MM.1S (cell line): ENCODE measurements around the gene GBA2.

ENCODE experiments used
- DNase-seq: peaks from one replicate; pipeline ENCODE4 v3.0.0-alpha.2; 2015
- H2AFZ ChIP-seq: fragments of 300-600 bp; sonication (generic); 2 replicates; pipeline ENCODE4 v1.6.0; 2016; ENCODE audit warnings: antibody characterized with exemption, low read length
- H3F3A ChIP-seq: fragments of 300-600 bp; sonication (generic); 2 replicates; pipeline ENCODE4 v1.6.1; 2016; ENCODE audit warnings: mild to moderate bottlenecking, antibody characterized with exemption, low read length, moderate library complexity, mixed read lengths; ENCODE audit not compliant: insufficient read depth
- H3K27ac ChIP-seq: fragments of 300-600 bp; sonication (generic); 2 replicates; pipeline ENCODE4 v1.5.1; 2016; ENCODE audit warnings: mild to moderate bottlenecking, low read length
- H3K27me3 ChIP-seq: fragments of 300-600 bp; sonication (generic); replicated peaks from 2 replicates; pipeline ENCODE4 v1.6.0; 2016; ENCODE audit warnings: low read length; ENCODE audit not compliant: insufficient read depth
- H3K36me3 ChIP-seq: fragments of 300-600 bp; sonication (generic); replicated peaks from 2 replicates; pipeline ENCODE4 v1.6.1; 2016; ENCODE audit warnings: mild to moderate bottlenecking, low read length, mixed read lengths; ENCODE audit not compliant: insufficient read depth
- H3K4me1 ChIP-seq: fragments of 300-600 bp; sonication (generic); 2 replicates; pipeline ENCODE4 v1.6.1; 2016; ENCODE audit warnings: low read length, mixed read lengths
- H3K4me2 ChIP-seq: fragments of 300-600 bp; sonication (generic); 2 replicates; pipeline ENCODE4 v1.6.0; 2016; ENCODE audit warnings: low read depth, low read length
- H3K4me3 ChIP-seq: fragments of 300-600 bp; sonication (generic); 2 replicates; pipeline ENCODE4 v1.5.1; 2016; ENCODE audit warnings: low read length, mixed read lengths
- H3K79me2 ChIP-seq: fragments of 300-600 bp; sonication (generic); 2 replicates; pipeline ENCODE4 v1.6.1; 2016; ENCODE audit warnings: mixed run types, low read length, mixed read lengths
- H3K9ac ChIP-seq: fragments of 300-600 bp; sonication (generic); 2 replicates; pipeline ENCODE4 v1.6.1; 2016; ENCODE audit warnings: low read length, mixed read lengths
- H3K9me2 ChIP-seq: fragments of 300-600 bp; sonication (generic); replicated peaks from 2 replicates; pipeline ENCODE4 v1.6.1; 2016; ENCODE audit warnings: mild to moderate bottlenecking, low read length, mixed read lengths; ENCODE audit not compliant: insufficient read depth
- H3K9me3 ChIP-seq: fragments of 300-600 bp; sonication (generic); replicated peaks from 2 replicates; pipeline ENCODE4 v1.6.1; 2016; ENCODE audit warnings: mild to moderate bottlenecking, low read length, mixed read lengths; ENCODE audit not compliant: insufficient read depth
- H4K20me1 ChIP-seq: fragments of 300-600 bp; sonication (generic); 2 replicates; pipeline ENCODE4 v1.6.1; 2016; ENCODE audit warnings: mild to moderate bottlenecking, low read length, moderate library complexity, mixed read lengths; ENCODE audit not compliant: insufficient read depth
- CTCF ChIP-seq: fragments of 300-600 bp; sonication (generic); IDR thresholded peaks from 2 replicates; pipeline ENCODE4 v1.5.1; 2016; ENCODE audit warnings: antibody characterized with exemption, low read length, mixed read lengths
- EZH2 ChIP-seq: fragments of 300-600 bp; sonication (generic); optimal IDR thresholded peaks from 2 replicates; pipeline ENCODE3; 2017; ENCODE audit warnings: low read depth, mild to moderate bottlenecking, antibody characterized with exemption, low read length, mixed read lengths
- EZH2phosphoT487 ChIP-seq: fragments of 300-600 bp; sonication (generic); IDR thresholded peaks from 2 replicates; pipeline ENCODE4 v1.6.1; 2018; ENCODE audit warnings: antibody characterized with exemption, low read length

Gene GBA2

GRCh38 chr9:35771534-35771933, 22.5 kb upstream of the GBA2 start:
- H2AFZ ChIP-seq: no peak overlapping the region
- no peaks in the 10 kb centered on the region for H3K4me1 ChIP-seq
- H3K27me3 ChIP-seq: no peaks in the 10 kb centered on the region
- H3F3A ChIP-seq: no peaks in the 10 kb centered on the region
- H3K4me3 ChIP-seq: no peak overlapping the region
- no peak overlapping the region for H3K27ac ChIP-seq
- no peaks in the 10 kb centered on the region for H3K9me2 ChIP-seq
- DNase-seq: no peak
- TF ChIP-seq EZH2phosphoT487 (no peak), CTCF (no peak), EZH2 (no peak)
- H3K36me3 ChIP-seq: no peaks in the 10 kb centered on the region
- H3K9me3 ChIP-seq: no peaks in the 10 kb centered on the region
- H3K4me2 ChIP-seq: no peak overlapping the region
- no peaks in the 10 kb centered on the region for H4K20me1 ChIP-seq
- H3K79me2 ChIP-seq: peaks cover 15% of the 10 kb centered on the region; the same call in 1 of the 2 replicates
- no peak overlapping the region for H3K9ac ChIP-seq

GRCh38 chr9:35771075-35771433, 22.0 kb upstream of the GBA2 start:
- H3K9ac ChIP-seq: no peak overlapping the region
- H3K27ac ChIP-seq: no peak overlapping the region
- H4K20me1 ChIP-seq: no peaks in the 10 kb centered on the region
- no peak for TF ChIP-seq CTCF
- TF ChIP-seq EZH2phosphoT487: no peak
- TF ChIP-seq EZH2: no peak
- H3K36me3 ChIP-seq: no peaks in the 10 kb centered on the region
- no peaks in the 10 kb centered on the region for H3K4me1 ChIP-seq
- no peak overlapping the region for H2AFZ ChIP-seq
- DNase-seq: no peak
- no peak overlapping the region for H3K4me2 ChIP-seq
- no peak overlapping the region for H3K4me3 ChIP-seq
- H3K79me2 ChIP-seq: peaks cover 15% of the 10 kb centered on the region; the same call in 1 of the 2 replicates
- no peaks in the 10 kb centered on the region for H3K27me3 ChIP-seq
- H3F3A ChIP-seq: no peaks in the 10 kb centered on the region
- no peaks in the 10 kb centered on the region for H3K9me3 ChIP-seq
- no peaks in the 10 kb centered on the region for H3K9me2 ChIP-seq

GRCh38 chr9:35769763-35770162, 20.7 kb upstream of the GBA2 start:
- Histone ChIP-seq H2AFZ (no peak overlapping the region), H3K36me3 (no peaks in the 10 kb centered on the region), H3K9me3 (no peaks in the 10 kb centered on the region), H4K20me1 (no peaks in the 10 kb centered on the region), H3K79me2 (peaks cover 18% of the 10 kb centered on the region), H3K4me1 (no peaks in the 10 kb centered on the region), H3K9ac (no peak overlapping the region), H3K9me2 (no peaks in the 10 kb centered on the region), H3F3A (no peaks in the 10 kb centered on the region), H3K27ac (no peak overlapping the region), H3K4me3 (no peak overlapping the region), H3K4me2 (no peak overlapping the region), H3K27me3 (no peaks in the 10 kb centered on the region)
- no peak for DNase-seq
- no peak for TF ChIP-seq CTCF

GRCh38 chr9:35767458-35767857, 18.4 kb upstream of the GBA2 start:
- no peak overlapping the region for H3K4me3 ChIP-seq
- no peak overlapping the region for H2AFZ ChIP-seq
- H3K79me2 ChIP-seq: peaks cover 32% of the 10 kb centered on the region
- H4K20me1 ChIP-seq: no peaks in the 10 kb centered on the region
- H3F3A ChIP-seq: no peaks in the 10 kb centered on the region
- H3K9me3 ChIP-seq: no peaks in the 10 kb centered on the region
- no peaks in the 10 kb centered on the region for H3K36me3 ChIP-seq
- no peaks in the 10 kb centered on the region for H3K4me1 ChIP-seq
- H3K9me2 ChIP-seq: no peaks in the 10 kb centered on the region
- H3K4me2 ChIP-seq: no peak overlapping the region
- DNase-seq: no peak
- H3K9ac ChIP-seq: no peak overlapping the region
- no peaks in the 10 kb centered on the region for H3K27me3 ChIP-seq
- TF ChIP-seq EZH2phosphoT487 (no peak), EZH2 (no peak), CTCF (no peak)
- no peak overlapping the region for H3K27ac ChIP-seq
